Keratinocyte (primary cell): ENCODE measurements around the gene CTDSPL2.

ENCODE experiments used
- EZH2 ChIP-seq: IDR thresholded peaks from one replicate; pipeline ENCODE4 v1.6.1; 2012; ENCODE audit warnings: inconsistent platforms, mild to moderate bottlenecking, low read length, moderate library complexity
- TF ChIP-seq, protein P1 (sequence below), 3 experiments: IDR thresholded peaks in 1 of 3; conservative IDR thresholded peaks in 1 of 3; optimal IDR thresholded peaks in 1 of 3; 2 replicates in 2 of 3; 3 replicates in 1 of 3; pipeline versions ENCODE3 to v1.5.1; 2011; ENCODE audit warnings: low read length in 3 of 3, mild to moderate bottlenecking in 3 of 3, moderate library complexity in 2 of 3, control low read depth in 1 of 3, inconsistent platforms in 1 of 3; ENCODE audit not compliant: insufficient read depth in 2 of 3; ENCODE audit errors: extremely low read depth in 1 of 3

DNA sequence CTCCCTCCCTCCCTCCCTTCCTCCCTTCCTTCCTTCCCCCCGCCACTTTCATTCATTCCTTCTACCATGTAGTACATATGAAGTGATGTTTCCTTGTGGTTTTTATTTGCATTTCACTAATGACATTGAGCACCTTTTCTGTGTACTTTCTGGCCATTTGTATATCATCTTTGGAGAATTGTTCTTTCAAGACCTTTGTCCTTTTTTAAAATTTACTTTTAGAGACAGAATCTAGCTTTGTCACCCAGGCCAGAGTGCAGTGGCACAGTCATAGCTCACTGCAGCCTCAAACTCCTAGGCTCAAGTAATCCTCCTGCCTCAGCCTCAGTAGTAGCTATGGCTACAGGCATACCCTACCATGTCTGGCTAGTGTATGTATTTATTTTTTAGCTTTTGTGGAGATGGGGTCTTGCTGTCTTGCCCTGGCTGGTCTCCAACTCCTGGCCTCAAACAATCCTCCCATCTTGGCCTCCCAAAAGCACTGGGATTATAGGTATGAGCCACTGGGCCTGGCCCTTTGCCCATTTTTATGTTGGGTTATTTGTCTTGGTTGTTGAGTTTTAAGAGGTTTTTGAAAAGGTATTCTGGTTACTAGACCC lies 42.0 kb upstream of the CTDSPL2 start:
- TF ChIP-seq, protein P1, sequence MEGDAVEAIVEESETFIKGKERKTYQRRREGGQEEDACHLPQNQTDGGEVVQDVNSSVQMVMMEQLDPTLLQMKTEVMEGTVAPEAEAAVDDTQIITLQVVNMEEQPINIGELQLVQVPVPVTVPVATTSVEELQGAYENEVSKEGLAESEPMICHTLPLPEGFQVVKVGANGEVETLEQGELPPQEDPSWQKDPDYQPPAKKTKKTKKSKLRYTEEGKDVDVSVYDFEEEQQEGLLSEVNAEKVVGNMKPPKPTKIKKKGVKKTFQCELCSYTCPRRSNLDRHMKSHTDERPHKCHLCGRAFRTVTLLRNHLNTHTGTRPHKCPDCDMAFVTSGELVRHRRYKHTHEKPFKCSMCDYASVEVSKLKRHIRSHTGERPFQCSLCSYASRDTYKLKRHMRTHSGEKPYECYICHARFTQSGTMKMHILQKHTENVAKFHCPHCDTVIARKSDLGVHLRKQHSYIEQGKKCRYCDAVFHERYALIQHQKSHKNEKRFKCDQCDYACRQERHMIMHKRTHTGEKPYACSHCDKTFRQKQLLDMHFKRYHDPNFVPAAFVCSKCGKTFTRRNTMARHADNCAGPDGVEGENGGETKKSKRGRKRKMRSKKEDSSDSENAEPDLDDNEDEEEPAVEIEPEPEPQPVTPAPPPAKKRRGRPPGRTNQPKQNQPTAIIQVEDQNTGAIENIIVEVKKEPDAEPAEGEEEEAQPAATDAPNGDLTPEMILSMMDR (optimal IDR thresholded peaks at IDR 0.05 in 1 of 3, IDR thresholded peaks at IDR 0.05 in 1 of 3, conservative IDR thresholded peaks at IDR 0.05 in 1 of 3; ENCODE audit: extremely low read depth in 1 of 3, insufficient read depth in 2 of 3, low read length in 3 of 3) = no peak
- no peak for TF ChIP-seq EZH2
